Activated naive CD4-positive, alpha-beta T cell treated with anti-CD3 and anti-CD28 coated beads, Interleukin-2, amount 50 U/mL, for 16 hours (primary cell): Measurements from ENCODE around the gene MCM7.

Experiments
- DNase-seq: peaks from one replicate; pipeline ENCODE4 v3.0.0-alpha.2; 2020

The MCM7 gene

DNA sequence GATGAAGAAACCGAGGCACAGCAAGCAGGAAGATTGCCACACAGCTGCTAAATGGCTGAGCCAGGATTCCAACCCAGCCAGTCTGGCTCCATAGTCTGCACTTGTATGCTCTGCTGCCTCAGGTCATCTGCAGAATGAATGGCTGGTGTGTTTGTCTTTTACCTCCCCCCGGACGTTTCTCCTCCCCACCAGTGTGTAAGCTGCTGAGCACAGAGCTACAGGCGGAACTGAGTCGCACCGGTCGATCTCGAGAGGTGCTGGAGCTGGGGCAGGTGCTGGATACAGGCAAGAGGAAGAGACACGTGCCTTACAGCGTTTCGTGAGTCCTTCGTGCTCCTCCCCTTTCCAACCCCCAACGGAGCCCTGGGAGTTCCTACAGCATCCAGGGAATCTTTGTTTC lies 20.9 kb upstream of the MCM7 start:
- no peak for DNase-seq

DNA sequence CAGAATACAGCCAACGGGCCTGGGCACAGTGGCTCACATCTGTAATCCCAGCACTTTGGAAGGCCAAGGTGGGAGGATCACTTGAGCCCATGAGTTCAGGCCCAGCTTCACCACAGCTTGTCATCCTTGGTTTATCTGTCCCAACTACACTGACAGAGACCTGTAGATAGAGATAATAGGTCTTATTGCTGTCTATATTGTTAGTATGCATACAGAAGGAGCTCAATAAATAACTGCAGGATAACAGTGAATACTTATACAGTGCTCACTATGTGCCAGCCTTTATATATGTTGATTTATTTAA lies 19.5 kb upstream of the MCM7 start:
- no peak for DNase-seq

DNA sequence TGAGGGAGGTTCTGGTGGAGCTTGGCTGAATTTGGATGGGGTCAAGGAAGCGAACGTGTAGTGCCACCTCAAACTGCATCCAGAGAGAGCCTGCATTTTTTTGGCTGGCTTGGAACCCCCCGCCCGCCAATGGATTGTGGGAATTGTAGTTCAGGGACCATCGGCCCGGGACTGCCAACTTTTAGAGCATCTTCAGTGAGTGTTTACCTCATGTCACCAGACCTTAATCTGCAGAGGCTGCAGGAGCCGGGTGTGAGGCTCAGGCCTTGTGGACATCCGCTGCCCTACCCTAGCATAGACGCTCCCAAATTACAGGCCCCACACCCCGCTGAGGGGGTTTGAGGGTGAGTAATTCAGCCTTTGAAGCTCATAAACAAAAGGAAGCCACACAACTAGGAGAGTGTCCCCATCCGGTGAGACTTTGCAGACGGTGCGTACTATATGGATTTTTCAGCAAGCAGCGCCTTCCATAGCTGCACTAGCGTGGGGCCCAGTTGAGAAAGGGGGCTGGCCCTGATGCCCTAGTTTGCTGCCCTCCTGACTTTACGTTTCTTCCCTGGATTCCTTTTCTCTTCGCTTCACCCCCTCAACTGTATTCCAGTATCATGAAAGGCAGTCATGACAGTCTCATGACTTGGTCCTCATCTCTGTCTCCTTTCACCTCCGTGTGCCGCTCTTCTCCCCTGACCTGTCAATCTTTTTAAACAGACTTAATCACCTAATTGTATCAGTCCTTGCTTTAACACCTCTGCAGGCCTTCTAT lies 19.0 kb upstream of the MCM7 start:
- DNase-seq = peak; percentile 73

DNA sequence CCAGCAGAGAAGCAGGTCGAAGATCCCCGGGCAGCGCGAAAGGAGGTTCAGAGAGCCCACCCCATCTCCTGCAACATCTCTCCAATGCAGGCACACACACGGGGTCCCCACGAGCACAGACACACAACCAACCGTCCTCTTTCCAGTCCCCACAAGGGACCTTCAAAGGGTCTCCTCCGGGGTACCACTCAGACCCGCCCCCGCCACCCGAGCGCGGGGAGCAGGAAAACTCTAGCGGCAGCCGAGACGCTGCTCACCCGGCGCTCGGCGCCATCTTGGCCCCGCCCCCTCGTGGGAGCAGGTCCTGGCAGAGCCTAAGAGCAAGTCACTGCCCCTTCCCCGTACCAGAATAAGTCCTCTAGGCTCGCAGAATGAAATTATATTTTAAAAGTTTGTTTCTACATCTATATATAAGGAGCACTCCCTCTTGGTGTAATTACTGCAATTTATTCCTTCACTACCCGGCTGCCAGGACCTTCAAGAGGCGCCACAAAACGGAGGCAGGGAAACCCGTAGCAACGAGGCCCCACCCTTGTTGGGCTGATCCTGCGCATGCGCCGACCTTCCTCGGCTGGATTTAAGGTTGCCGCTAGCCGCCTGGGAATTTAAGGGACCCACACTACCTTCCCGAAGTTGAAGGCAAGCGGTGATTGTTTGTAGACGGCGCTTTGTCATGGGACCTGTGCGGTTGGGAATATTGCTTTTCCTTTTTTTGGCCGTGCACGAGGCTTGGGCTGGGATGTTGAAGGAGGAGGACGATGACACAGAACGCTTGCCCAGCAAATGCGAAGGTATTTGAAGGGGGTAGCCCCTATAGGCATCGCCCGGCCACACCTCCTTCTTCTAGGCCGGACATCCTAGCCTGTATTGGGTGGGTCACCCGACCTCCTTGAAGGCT lies 18.1 kb upstream of the MCM7 start, which contains the start of the genes CNPY4 and TAF6:
TSS of gene CNPY4 (plus strand) at position 563 of the 898 bp plus-strand sequence. CDS start at position 674, 111 bp downstream.
TSS of gene TAF6 (minus strand) at position 287 of the 898 bp plus-strand sequence. CDS start 5,149 bp downstream, outside the sequence.
- peak; percentile 94 for DNase-seq

DNA sequence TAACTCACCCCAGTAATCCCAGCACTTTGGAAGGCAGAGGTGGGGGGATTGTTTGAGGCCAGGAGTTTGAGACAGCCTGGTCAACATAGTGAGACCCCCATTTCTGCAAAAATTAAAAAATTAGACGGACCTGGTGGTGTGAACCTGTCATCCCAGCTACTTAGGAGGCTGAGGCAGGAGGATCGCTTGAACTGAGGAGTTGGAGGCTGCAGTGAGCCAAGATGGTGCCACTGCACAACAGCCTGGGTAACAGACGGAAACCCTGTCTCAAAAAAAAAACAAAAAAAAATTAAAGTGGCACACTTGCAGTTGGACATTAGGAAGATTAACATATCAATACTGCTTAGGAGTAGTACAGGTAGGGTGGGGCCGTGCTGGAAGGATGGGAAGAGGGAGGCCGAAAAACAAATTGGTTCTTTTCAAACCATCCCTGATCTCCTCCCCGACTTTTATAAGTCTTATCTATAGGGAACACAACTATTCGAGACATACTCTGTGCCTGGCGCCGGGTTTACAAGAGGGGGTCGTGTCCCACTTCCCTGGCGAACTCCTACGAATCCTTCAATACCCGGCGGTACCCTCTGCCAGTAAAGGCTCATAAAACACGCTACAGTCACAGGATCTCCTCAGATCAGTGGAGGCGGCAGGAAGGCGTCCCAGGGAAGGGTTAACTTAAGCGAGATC lies 17.3 kb upstream of the MCM7 start:
- no peak for DNase-seq

DNA sequence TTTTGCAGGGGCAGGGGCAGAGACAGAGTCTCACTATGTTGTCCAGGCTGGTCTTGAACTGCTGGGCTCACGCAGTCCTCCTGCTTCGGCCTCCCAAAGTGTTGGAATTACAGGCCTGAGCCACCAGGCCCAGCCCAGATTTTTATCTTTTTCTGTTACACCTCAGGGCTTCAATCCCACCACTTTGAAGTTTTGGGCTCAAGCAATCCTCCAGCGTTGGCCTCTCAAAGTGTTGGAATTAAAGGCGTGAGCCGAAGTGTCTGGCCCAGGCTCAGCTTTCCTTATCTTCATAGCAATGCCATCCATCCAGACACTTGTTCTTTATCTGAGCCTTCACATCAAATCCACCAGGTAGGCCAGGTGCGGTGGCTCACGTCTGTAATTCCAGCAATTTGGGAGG lies 13.8 kb upstream of the MCM7 start:
- no peak for DNase-seq

DNA sequence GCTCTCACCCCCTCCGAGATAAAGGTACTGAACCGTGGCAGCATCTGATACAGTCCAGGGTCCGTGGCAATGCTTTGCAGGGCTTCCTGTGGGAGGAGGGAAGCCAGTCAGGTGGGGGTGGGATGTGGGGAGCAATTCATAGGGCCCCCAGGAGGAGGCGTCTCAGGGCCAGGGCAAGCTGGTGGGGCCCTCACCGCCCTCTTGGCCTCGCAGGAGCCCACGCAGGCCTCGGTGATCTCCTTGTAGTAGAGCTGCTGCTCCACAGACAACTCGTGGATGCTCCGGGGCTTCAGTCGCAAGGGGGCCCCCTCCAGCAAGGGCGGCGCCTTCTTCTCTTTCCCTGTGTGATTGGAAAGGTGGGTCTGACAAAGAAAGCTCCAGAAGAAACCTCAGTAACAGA lies 10.7 kb upstream of the MCM7 start:
- no peak for DNase-seq

DNA sequence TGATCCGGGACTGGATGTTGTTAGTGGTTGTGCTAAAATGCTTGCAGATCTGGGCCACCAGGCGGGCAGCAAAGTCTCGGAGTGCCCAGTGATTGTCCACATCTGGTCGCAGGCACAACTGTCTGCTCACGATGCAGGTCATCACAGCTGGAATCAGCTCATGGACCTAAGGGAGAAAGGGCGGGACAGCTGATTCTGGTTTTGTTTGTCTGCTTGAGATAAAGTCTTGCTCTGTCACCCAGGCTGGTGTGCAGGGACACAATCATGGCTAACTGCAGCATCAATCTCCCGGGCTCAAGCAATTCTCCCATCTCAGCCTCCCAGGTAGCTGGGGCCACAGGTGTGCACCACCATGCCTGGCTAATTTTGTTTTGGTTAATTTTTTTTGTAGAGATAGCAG lies 10.0 kb upstream of the MCM7 start:
- no peak for DNase-seq

DNA sequence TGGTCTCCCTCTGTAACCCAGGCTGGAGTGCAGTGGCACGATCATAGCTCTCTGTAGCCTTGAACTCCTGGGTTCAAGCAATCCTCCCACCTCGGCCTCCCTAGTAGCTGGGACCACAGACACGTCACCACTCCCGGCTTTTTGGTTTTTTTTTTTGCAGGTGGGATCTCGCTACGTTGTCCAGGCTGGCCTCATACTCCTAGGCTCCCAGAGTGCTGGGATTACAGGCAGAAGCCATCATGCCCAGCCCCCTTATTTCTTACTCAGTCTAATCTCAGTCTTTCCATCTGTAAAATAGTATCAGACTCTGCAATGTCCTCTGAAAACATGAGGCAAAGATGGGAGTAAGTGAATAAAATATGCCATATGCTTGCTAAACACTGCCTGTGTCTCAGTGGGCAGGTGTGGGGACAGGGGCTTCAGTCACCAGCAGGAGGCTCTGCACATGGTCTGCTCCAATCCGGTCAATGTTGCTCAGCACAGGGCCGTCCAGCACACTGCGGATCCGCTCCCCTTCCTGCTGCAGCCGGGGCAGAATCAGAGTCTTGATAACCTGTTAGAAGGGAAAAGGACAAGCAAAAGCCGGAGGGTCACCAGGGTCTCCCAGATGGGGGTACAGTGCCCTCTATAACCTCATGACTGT lies 8.4 kb upstream of the MCM7 start:
- DNase-seq = no peak

DNA sequence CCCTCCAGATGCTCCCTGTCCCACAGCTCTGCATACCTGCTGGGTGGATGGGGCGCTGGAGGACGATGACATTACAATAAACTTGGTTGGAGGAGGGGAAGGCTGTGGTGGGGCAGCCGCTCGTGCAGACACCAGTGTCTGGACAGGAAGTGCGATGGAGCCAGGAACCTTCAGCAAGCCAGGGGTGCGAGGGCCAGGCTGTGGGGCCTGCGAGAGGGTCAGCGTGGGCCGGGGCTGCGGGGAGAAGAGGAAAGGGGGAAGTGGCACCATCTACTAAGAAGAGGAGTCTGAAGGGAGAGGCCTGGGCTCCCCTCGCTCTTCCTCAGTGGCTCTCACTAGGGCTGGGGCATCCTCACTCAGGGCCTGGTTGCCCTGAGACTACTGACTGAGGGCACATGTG lies 6.7 kb upstream of the MCM7 start:
- no peak for DNase-seq

DNA sequence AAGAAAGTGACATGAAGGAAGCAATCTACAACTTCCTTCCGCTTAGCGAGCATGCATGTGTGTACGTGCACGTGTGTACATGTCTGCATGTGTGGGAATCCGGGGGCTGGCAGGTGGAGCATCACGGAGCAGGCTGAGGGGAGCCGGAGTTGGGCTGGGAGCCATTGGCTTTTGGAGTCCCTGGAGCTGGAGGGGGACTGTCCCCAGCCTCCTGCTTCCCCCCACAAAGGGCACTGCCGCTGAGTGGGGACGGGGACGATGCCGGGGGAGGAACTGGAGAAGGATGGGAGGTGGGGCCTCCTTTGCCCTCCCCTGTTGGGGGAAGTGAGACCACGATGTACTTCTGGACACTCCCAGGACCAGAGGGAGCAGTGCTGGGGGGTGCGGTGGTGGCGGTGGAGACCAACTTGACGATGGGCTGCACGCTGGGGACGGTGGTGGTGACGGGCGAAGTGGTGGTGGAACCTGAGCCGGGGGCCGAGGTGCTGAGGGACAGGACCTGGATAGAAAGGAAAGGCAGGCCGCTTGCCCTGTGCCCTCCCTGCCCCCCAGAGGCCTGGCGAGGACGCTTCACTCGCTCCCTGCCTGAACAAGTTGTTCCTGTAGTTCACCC lies 6.0 kb upstream of the MCM7 start:
- no peak for DNase-seq

DNA sequence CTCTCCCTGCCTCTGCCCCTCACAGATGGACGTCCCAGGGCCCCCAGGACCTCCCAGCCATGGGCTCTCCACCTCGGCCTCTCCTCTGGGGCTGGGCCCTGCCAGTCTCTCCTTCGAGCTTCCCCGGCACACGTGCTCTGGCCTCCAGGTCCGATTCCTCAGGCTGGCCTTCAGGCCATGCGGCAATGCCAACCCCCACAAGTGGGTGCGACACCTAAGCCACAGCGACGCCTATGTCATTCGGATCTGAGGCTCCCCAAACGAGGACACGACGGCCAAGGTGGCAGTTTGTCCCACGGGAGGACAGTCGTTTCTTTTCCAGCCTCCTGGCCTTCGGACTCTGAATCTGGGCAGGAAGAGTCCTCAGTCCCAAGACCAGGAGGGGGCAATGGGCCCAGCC lies 5.4 kb upstream of the MCM7 start:
- no peak for DNase-seq

DNA sequence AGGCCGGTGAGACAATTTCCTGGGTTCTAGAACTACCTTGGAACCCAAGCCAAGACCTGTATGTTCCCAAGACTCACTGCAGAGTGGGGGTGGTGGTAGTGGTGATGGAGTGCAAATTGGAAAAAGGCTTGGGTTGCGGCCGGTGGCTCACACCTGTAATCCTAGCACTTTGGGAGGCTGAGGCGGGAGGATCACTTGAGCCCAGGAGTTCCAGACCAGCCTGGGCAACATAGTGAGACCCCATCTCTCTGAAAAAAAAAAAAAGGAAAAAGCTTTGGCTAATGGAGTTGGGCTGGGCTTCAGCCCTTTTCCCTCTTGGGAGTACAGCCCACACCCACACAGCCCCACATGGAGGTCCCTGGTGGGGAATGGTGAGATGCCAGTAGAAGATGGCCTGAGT lies 4.3 kb upstream of the MCM7 start:
- DNase-seq = no peak

DNA sequence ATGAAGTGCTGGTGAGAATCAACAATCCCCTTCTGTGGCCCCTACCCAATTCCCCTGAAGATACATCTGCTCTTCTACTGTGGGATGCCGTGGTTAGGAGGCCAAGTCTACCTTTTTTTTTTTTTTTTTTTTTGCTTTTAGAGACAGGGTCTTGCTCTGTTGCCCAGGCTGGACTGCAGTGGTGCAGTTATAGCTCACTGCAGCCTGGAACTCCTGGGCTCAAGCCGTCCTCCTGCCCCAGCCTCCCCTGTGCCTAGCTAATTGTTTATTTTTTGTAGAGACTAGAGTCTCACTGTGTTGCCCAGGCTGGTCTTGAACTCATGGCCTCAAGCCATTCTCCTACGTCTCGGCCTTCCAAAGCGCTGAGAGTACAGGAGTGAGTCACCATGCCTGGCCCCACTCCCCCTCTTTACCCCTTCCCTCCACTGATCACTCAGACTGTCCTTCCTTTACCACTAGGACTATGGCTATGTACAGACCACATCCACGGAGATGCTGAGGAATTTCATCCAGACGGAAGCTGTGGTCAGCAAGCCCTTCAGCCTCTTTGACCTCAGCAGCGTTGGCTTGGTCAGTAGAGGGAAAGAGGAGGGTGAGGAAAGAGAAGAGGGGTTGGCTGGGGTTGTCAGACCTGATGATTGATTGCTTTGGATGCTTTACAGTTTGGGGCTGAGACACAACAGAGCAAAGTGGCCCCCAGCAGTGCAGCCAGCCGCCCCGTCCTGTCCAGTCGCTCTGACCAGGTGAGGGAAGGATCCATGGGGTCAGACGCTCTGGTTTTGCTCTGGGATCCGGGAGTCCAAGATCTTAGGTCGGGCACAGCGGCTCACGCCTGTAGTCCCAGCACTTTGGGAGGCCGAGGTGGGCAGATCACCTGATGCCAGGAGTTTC lies 2.0 kb upstream of the MCM7 start:
- no peak for DNase-seq

DNA sequence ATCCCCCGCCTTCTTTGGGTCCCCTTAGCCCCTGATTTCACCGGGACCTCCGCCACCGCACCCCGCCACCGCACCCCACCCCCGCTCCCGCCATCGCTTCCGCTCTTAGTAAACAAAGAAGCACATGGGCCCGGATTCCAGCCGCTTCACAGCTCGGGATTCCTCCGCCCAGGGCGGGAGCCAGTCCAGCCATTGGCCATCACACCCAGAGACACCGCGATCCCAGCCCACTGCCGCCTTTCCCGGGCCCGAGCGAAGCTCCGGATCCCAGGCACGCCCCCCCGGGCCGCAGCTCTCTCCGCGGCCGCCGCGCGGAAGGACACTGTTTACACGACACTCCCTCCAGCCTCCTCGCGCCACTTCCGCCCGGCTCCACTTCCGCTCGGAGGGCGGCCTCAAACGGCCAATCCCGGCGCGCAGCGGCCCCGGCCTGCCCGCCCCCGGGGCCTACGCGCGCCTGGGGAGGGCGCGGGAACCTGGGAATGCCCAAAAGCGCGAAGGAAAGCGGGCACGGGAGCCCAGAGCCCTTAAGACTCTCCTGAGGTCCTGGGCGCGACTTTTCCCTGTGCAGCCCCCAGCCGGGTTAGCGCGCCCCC lies 679 bp downstream of the MCM7 start:
- DNase-seq = peak; percentile 87

DNA sequence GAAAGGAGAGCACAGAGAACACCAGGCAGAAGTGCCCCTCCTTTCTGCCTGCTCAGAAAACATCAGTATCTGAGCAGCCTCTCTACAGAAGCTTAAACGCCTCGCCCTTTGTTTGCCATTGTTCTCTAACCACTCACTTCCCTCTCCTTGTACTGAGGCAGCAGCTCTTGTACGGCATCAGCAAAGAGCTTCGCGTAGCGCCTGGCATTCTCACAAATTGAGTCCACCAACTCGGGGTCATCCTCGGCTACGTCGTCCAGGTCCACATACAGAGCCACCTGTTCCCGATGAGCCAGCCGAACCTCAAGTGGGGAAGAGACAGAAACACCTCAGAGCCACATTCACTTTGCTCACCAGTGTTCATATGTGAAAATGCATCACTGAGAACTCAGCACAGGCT lies 1.7 kb downstream of the MCM7 start:
- no peak for DNase-seq

DNA sequence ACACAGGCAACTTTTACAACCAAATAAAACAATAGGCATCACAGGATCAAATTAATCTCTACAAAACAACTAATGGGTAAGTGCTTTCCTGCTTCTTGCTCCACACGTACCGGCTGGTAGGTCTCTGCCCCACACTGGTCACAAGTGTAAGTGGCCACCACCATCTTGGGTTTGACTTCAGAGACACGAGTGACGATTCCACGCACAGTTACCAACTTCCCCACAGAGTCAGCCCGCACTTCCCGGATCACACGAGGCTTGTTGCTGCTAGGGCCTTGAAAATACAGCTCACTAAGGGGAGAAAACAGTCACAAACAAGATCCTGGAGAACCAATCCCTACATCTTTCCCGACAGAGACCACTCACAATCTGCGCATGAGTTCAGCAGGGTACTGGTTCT lies 2.3 kb downstream of the MCM7 start:
- DNase-seq = no peak

DNA sequence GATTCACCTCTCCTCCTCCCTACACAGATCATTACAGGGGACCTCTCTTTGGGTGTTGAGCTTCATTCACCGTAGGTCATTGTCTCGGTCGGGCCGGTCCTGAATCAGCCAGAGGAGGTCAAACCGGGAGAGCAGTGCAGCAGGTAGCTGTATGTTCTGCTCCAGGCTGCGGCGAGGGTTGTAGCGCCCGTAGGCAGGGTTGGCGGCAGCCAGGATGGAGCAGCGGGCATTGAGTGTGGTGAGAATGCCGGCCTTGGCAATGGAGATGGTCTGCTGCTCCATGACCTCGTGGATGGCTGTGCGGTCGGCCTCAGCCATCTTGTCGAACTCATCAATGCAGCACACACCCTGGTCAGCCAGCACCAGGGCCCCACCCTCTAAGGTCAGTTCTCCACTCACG lies 5.5 kb downstream of the MCM7 start:
- DNase-seq = no peak

DNA sequence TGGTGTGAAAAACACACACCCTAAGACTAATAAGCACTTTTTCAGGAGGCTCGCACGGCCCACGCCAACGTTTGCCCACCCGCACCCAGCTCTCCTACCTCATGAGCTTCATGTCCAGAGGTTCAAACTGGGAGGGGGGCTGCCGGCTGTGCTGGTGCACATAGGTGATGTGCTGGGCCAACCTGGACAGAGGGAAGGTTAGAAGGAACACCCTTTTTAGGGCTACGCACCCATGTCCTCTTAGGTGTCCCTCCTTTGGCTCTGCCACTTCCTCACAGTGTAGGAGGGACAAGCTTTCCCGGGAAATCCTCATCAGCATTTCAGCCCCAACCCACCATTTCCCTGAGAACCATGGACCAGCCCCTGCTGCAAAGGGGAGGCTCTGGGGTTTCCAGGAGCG lies 5.9 kb downstream of the MCM7 start:
- DNase-seq = no peak

DNA sequence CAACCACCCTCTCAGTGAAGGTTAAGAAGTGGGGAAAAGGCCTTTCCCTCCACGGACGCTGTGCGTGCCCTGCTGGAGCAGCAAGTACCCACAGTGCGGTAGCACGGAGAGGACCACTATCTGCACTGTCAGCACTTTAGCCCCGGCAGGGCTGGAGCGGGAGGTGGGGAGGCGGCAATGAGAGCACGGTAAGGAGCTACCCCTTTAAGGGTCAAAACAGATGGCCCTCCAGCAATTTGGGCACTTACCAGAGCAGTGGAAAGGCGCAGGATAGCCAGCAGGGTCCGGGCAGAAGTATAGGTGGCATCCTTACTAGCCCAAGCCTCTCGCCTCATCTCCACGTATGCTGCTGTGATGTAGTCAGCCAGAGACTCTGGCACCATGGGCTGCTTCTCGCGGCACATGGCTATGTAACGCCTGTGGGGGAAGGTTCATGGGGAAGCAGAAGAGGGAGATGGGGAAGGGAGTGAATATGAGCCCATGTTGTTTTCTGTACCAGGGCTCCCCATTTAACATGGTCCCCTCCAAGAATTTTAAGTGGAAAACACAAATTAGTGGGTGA lies 7.2 kb downstream of the MCM7 start:
- no peak for DNase-seq

DNA sequence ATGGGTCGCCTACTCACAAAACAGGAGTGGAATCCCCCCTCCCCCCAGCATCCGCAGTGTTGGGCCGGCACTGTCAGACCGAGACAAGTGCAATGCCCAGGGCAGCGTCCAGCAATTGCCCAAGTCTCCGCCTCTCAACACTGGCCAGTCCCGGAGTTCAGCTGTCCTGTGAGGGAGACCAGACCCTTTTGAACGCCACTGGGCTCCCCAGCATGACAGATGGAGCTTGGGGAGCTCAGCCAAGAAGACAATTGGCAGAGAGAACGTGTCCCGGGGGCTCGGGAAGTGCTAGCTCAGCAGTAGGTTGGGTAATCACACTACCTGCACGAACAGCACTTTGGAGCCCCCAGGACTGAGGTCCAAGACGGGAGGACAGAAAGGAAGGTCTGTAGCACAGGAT lies 7.7 kb downstream of the MCM7 start:
- DNase-seq = no peak
